Measurements from ENCODE around the gene FNDC3B.

DNA sequence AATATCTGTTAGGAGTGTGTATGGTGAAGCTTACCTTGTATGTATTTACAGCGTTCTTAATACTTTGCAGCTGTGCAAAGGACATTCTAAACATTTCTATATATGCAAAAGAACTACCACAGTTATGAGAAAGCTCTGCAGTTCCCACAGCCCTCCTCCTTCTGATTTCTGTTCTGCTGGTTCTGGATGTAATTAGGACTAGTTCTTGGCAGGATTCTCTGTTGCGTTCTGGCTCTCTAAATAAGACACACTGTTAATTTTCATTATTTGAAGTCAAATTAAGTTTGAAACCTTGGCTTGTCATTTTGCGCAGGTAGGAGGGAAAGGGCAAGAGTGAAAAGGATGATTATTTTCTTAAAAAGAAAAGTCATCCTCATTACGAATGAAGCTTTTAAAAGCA is 76.4 kb downstream of the FNDC3B start:
- TF ChIP-seq EZH2 (IDR thresholded peaks at IDR 0.05) = no peak
- TF ChIP-seq, protein P1, sequence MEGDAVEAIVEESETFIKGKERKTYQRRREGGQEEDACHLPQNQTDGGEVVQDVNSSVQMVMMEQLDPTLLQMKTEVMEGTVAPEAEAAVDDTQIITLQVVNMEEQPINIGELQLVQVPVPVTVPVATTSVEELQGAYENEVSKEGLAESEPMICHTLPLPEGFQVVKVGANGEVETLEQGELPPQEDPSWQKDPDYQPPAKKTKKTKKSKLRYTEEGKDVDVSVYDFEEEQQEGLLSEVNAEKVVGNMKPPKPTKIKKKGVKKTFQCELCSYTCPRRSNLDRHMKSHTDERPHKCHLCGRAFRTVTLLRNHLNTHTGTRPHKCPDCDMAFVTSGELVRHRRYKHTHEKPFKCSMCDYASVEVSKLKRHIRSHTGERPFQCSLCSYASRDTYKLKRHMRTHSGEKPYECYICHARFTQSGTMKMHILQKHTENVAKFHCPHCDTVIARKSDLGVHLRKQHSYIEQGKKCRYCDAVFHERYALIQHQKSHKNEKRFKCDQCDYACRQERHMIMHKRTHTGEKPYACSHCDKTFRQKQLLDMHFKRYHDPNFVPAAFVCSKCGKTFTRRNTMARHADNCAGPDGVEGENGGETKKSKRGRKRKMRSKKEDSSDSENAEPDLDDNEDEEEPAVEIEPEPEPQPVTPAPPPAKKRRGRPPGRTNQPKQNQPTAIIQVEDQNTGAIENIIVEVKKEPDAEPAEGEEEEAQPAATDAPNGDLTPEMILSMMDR (IDR thresholded peaks at IDR 0.05) = no peak
- no peak for TF ChIP-seq EZH2phosphoT487 (IDR thresholded peaks at IDR 0.05)

All from neural progenitor cell (in vitro differentiated cells).